ENCODE data around the gene TAS2R50.

DNA sequence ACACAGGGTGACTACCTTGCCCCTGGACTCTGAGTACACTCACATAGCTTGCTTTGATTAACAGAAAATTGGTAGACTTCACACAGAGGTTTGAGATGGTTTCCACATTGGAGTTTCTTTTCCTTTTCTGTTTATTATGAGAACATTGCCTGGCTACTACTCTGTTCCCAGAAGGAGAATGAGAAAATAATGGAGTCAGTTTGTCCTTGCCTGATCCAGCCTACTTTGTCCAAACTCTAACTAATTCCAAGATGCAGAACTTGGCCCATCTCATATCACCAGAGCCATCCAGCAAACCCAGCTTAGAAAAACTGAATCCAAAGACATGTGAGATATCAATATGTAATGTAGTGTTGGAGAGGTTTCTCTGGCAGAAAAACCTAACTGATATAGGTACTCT lies 20.4 kb downstream of the TAS2R50 start:
- TF ChIP-seq, protein P1, sequence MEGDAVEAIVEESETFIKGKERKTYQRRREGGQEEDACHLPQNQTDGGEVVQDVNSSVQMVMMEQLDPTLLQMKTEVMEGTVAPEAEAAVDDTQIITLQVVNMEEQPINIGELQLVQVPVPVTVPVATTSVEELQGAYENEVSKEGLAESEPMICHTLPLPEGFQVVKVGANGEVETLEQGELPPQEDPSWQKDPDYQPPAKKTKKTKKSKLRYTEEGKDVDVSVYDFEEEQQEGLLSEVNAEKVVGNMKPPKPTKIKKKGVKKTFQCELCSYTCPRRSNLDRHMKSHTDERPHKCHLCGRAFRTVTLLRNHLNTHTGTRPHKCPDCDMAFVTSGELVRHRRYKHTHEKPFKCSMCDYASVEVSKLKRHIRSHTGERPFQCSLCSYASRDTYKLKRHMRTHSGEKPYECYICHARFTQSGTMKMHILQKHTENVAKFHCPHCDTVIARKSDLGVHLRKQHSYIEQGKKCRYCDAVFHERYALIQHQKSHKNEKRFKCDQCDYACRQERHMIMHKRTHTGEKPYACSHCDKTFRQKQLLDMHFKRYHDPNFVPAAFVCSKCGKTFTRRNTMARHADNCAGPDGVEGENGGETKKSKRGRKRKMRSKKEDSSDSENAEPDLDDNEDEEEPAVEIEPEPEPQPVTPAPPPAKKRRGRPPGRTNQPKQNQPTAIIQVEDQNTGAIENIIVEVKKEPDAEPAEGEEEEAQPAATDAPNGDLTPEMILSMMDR (IDR thresholded peaks at IDR 0.05) = no peak
- TF ChIP-seq POLR2A (IDR thresholded peaks at IDR 0.05) = no peak
